HepG2 (cell line): ENCODE data around the gene STK40. TPM values are rescaled to one million over a fixed set of nuclear protein-coding genes. Genes with fewer than 3 reads are reported as not detected.

Source experiments
- ATAC-seq: fragments of 200-7000 bp; cut with Tn5 transposase; 3 replicates; pipeline ENCODE4 v1.9.1; 2020; ENCODE audit warnings: mild to moderate bottlenecking, moderate library complexity
- BruUV-seq: library from RNA; stranded (reverse); fragments of 400-500 nt; replicated peaks from 2 replicates; lab custom pipeline; 2021; lab: Mats Ljungman, UMichigan
- CTCF ChIA-PET: fragments of 300-600 bp; formaldehyde crosslinking; extraction: SDS; loops from one replicate; lab custom pipeline; 2021; ENCODE audit warnings: low total read pairs, inconsistent platforms, low intra/inter-chr PET ratio; lab: Yijun Ruan, JAX
- POLR2A ChIA-PET: fragments of 350-600 bp; sonication (Branson Sonifier 250); formaldehyde crosslinking; loops from one replicate; lab custom pipeline; 2020; ENCODE audit warnings: antibody characterized with exemption, inconsistent platforms; lab: Yijun Ruan, JAX
- DNase-seq: peaks from one replicate; pipeline ENCODE4 v3.0.0-alpha.2; 2015; ENCODE audit warnings: low spot score
- FAIRE-seq: peaks from 3 replicates; lab custom pipeline; 2011; peaks lifted over from hg19 to GRCh38; lab: Jason Lieb, UNC
- H2AFZ ChIP-seq: one replicate; pipeline ENCODE4 v1.6.1; 2011; ENCODE audit warnings: low read length, inconsistent platforms
- H3K27ac ChIP-seq: fragments of 300-600 bp; 3 replicates; pipeline ENCODE4 v1.8.0; 2011; ENCODE audit warnings: mixed run types, mild to moderate bottlenecking, mixed read lengths, low read length, inconsistent platforms; ENCODE audit not compliant: insufficient read depth; ENCODE audit errors: extremely low read length
- H3K27me3 ChIP-seq, 2 experiments: fragments of 200-600 bp in 1 of 2; 2 replicates in 1 of 2; 3 replicates in 1 of 2; pipeline versions ENCODE4 v1.6.0 to v1.8.0; 2011; ENCODE audit warnings: low read length in 2 of 2, mild to moderate bottlenecking in 2 of 2, moderate library complexity in 2 of 2, inconsistent platforms in 1 of 2; ENCODE audit not compliant: insufficient read depth in 2 of 2, control insufficient read depth in 1 of 2
- H3K36me3 ChIP-seq, 2 experiments: fragments of 200-600 bp in 1 of 2; replicated peaks in 1 of 2; 2 replicates in 1 of 2; 3 replicates in 1 of 2; pipeline versions ENCODE4 v1.5.1 to v1.8.0; 2011; ENCODE audit warnings: low read length in 2 of 2, inconsistent platforms in 1 of 2; ENCODE audit not compliant: insufficient read depth in 2 of 2, control insufficient read depth in 1 of 2
- H3K4me1 ChIP-seq: 2 replicates; pipeline ENCODE4 v1.5.1; 2012; ENCODE audit warnings: low read length, inconsistent platforms; ENCODE audit not compliant: insufficient read depth
- H3K4me2 ChIP-seq: 2 replicates; pipeline ENCODE4 v1.6.0; 2011; ENCODE audit warnings: low read depth, low read length, inconsistent platforms
- H3K4me3 ChIP-seq, 3 experiments: fragments of 200-600 bp in 1 of 3; sonication (generic), shearing (Covaris generic) in 1 of 3; replicated peaks in 1 of 3; 2 replicates each; pipeline ENCODE4 v1.5.1; 2011 to 2016; ENCODE audit warnings: low read length in 3 of 3, inconsistent platforms in 2 of 3, low read depth in 2 of 3, mild to moderate bottlenecking in 2 of 3, control low read depth in 1 of 3, mixed read lengths in 1 of 3; ENCODE audit not compliant: insufficient read depth in 1 of 3
- H3K79me2 ChIP-seq: one replicate; pipeline ENCODE4 v1.6.1; 2011; ENCODE audit warnings: low read length, inconsistent platforms; ENCODE audit not compliant: insufficient read depth
- H3K9ac ChIP-seq: 2 replicates; pipeline ENCODE4 v1.6.0; 2011; ENCODE audit warnings: mild to moderate bottlenecking, low read depth, low read length, inconsistent platforms; ENCODE audit not compliant: insufficient read depth
- H3K9me3 ChIP-seq: 2 replicates; pipeline ENCODE4 v1.5.1; 2012; ENCODE audit warnings: mild to moderate bottlenecking, low read length
- H4K20me1 ChIP-seq: 2 replicates; pipeline ENCODE4 v1.6.0; 2011; ENCODE audit warnings: inconsistent platforms, mild to moderate bottlenecking, low read length, moderate library complexity; ENCODE audit not compliant: insufficient read depth
- CBFB ChIP-seq: sonication (generic); formaldehyde crosslinking; IDR thresholded peaks from 2 replicates; pipeline ENCODE4 v1.4.0; 2020; ENCODE audit warnings: missing genetic modification reagents
- CENPX ChIP-seq: sonication (generic); formaldehyde crosslinking; IDR thresholded peaks from 2 replicates; pipeline ENCODE4 v1.9.0; 2021; ENCODE audit warnings: mild to moderate bottlenecking, missing genetic modification reagents, moderate library complexity
- DR1 ChIP-seq: sonication (generic); formaldehyde crosslinking; IDR thresholded peaks from 2 replicates; pipeline ENCODE4 v1.8.0; 2021; ENCODE audit warnings: mild to moderate bottlenecking, missing genetic modification reagents, inconsistent platforms
- IKZF1 ChIP-seq: fragments of 450-650 bp; IDR thresholded peaks from 2 replicates; pipeline ENCODE4 v1.7.1; 2016
- JUNB ChIP-seq: sonication (generic); formaldehyde crosslinking; IDR thresholded peaks from 2 replicates; pipeline ENCODE4 v1.8.0; 2022; ENCODE audit warnings: missing genetic modification reagents, mild to moderate bottlenecking, borderline replicate concordance
- KDM6A ChIP-seq: IDR thresholded peaks from 2 replicates; pipeline ENCODE4 v1.6.1; 2016; ENCODE audit warnings: low read depth
- KMT2A ChIP-seq: sonication (generic); formaldehyde crosslinking; IDR thresholded peaks from 2 replicates; pipeline ENCODE4 v1.4.0; 2020; ENCODE audit warnings: missing genetic modification reagents
- MLLT10 ChIP-seq: sonication (generic); formaldehyde crosslinking; IDR thresholded peaks from 2 replicates; pipeline ENCODE4 v1.4.0; 2020; ENCODE audit warnings: missing genetic modification reagents
- PHF21A ChIP-seq: sonication (generic); formaldehyde crosslinking; IDR thresholded peaks from 2 replicates; pipeline ENCODE4 v1.5.0; 2020; ENCODE audit warnings: mild to moderate bottlenecking, missing genetic modification reagents
- PLRG1 ChIP-seq: fragments of 450-650 bp; conservative IDR thresholded peaks from 2 replicates; pipeline ENCODE4 v1.6.1; 2016
- RFXAP ChIP-seq: sonication (generic); formaldehyde crosslinking; IDR thresholded peaks from 2 replicates; pipeline ENCODE4 v1.4.0; 2020; ENCODE audit warnings: missing genetic modification reagents, borderline replicate concordance
- SP5 ChIP-seq: IDR thresholded peaks from 2 replicates; pipeline ENCODE4 v1.6.1; 2016; ENCODE audit warnings: low read depth, borderline replicate concordance
- THAP11 ChIP-seq: IDR thresholded peaks from 2 replicates; pipeline ENCODE4 v1.6.1; 2016; ENCODE audit warnings: missing biosample characterization, missing genetic modification reagents
- THYN1 ChIP-seq: sonication (generic); formaldehyde crosslinking; IDR thresholded peaks from 2 replicates; pipeline ENCODE4 v1.8.1; 2023; ENCODE audit warnings: low read depth, mild to moderate bottlenecking, moderate library complexity, missing genetic modification reagents, borderline replicate concordance
- ZNF160 ChIP-seq: sonication (generic); formaldehyde crosslinking; IDR thresholded peaks from 2 replicates; pipeline ENCODE4 v1.8.0; 2022; ENCODE audit warnings: mild to moderate bottlenecking, inconsistent platforms, missing genetic modification reagents
- ZNF17 ChIP-seq: sonication (generic); formaldehyde crosslinking; IDR thresholded peaks from 2 replicates; pipeline ENCODE4 v1.5.0; 2020; ENCODE audit warnings: mild to moderate bottlenecking, missing genetic modification reagents
- ZNF337 ChIP-seq: sonication (generic); formaldehyde crosslinking; IDR thresholded peaks from 2 replicates; pipeline ENCODE4 v1.5.1; 2020; ENCODE audit warnings: missing genetic modification reagents, low read depth, mild to moderate bottlenecking, borderline replicate concordance
- WGBS: methylation state at CpG from one replicate; pipeline ENCODE4 v1.1.6; 2017; ENCODE audit warnings: low lambda C conversion rate; 5-methylcytosine and 5-hydroxymethylcytosine counted together
- in situ Hi-C: cut with HindIII; loops from 2 replicates; pipeline ENCODE4 v1.10.0; 2017; ENCODE audit warnings: low pct_unique_long_range_greater_than_20kb; ENCODE audit not compliant: extremely low pct_ligation_motif_present
- intact Hi-C: fragments of 100-400 bp; cut with micrococcal nuclease; formaldehyde crosslinking; loops from one replicate; pipeline ENCODE4 v1.10.0; 2022; ENCODE audit not compliant: unreplicated experiment
- polyA plus RNA-seq, 8 experiments: library from polyadenylated mRNA; depleted of rRNA in 3 of 8; stranded (reverse) in 7 of 8; unstranded in 1 of 8; fragments of >200 nt; fragmentation: Illumina TruSeq in 4 of 8; extraction: Trizol in 4 of 8; gene quantifications; 2 replicates each; pipeline versions ENCODE4 v1.2.1 to v1.2.3, GENCODE V29; 2011 to 2016; ENCODE audit warnings: low read depth in 4 of 8, missing spikeins in 1 of 8, mixed read lengths in 1 of 8; ENCODE audit not compliant: insufficient read depth in 1 of 8
- total RNA-seq, 5 experiments: library from RNA; depleted of rRNA; stranded (reverse); fragments of >200 nt; fragmentation: Illumina TruSeq; extraction: Trizol; gene quantifications; 2 replicates each; pipeline ENCODE4 v1.2.3, GENCODE V29; 2016; ENCODE audit warnings: low read depth in 1 of 5
- TF ChIP-seq, protein P1 (sequence below): sonication (generic); formaldehyde crosslinking; IDR thresholded peaks from 2 replicates; pipeline ENCODE4 v1.5.0; 2020; ENCODE audit warnings: missing genetic modification reagents
- TF ChIP-seq, protein P2 (sequence below): IDR thresholded peaks from 2 replicates; pipeline ENCODE4 v1.6.1; 2012; ENCODE audit warnings: low read depth, low read length, improper control_type of control experiment
- TF ChIP-seq, protein P3 (sequence below): sonication (generic); formaldehyde crosslinking; conservative IDR thresholded peaks from 2 replicates; pipeline ENCODE4 v1.4.0; 2020; ENCODE audit warnings: missing genetic modification reagents

Gene STK40
- total and polyA plus RNA-seq, 2 of the 13 experiments (the other 11 are each of a cell fraction or from before 2014, with no cell fraction given), result 33.8 to 35.1 TPM

DNA sequence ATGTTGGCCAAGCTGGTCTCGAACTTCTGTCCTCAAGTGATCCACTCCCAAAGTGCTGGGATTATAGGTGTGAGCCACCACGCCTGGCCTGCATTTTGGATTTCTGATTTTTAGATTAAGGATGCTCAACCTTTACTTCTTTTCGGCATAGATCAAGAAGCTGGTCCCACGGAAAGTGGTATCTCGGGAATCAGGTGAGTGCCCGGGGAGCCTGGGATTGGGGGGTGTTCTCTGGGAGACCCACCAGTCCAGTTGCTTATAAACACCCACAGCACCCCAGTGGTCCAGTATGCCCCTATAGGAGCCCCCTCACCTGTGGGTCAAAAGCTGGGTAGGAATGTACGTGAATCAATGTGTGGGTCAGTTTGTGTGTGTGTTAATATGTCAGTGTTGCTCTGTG lies 76.3 kb downstream of the STK40 start:
- POLR2A ChIA-PET, result no interaction called here
- intact Hi-C loops, result no loop called here

DNA sequence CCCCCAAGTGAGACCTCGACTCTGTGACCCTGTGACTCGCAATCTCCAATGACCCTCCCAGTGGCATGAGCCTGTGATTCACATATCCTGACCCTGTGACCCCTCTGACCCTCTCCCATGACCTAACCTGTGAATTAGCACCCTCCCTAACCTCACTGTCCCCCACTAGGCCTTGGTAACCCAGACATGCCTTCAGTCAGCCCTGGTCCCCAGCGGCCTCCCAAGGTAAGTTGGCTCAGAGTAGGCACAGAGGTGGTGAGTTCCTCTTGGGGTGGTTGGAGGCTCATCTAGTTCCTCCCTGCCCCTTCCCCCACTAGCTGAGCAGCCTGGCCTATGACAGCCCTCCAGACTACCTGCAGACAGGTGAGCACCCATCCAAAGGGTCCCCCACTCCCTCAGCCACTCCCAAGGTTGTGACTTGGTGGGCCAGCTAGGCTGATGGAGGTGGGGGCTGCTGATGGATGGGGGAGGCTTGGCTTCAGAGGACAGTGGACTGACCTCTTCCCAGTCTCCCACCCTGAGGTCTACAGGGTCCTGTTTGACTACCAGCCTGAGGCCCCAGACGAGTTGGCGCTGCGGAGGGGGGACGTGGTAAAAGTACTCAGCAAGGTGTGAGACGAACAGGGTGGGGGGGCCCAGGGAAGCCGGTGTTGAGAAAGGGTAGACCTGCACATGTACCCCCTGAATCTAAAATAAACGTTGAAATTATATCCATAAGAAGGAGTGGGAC lies 78.0 kb downstream of the STK40 start:
- H3K9me3 ChIP-seq, result no peaks in the 10 kb centered on the region
- H3K4me1 ChIP-seq, result peaks cover 29% of the 10 kb centered on the region
- H4K20me1 ChIP-seq, result no peaks in the 10 kb centered on the region
- peaks cover 8% of the 10 kb centered on the region for H3K79me2 ChIP-seq
- H3K27ac ChIP-seq, result peak overlapping the region; percentile 14
- FAIRE-seq (no peak), DNase-seq (no peak), ATAC-seq (no peak)
- H3K4me3 ChIP-seq, result peak overlapping the region; percentile 82 to 88 (median 85)
- H3K36me3 ChIP-seq, result peaks cover 6 to 24% of the 10 kb centered on the region in 2 experiments; a peak in 4 of 5 replicates
- in situ Hi-C loops, result no loop called here
- ChIA-PET CTCF (no interaction called here), POLR2A (interaction anchor here (1.0 to 3.6 kb wide), 9 partner anchors 16 to 159 kb away, joined by 3 to 58 read pairs (median 8); partner anchors contain the start of genes EVA1B and TRAPPC3)
- intact Hi-C loops, result loop anchor here (2.0 kb wide), 1 partner anchor 17 kb away; no protein-coding TSS in a partner anchor
- no peaks in the 10 kb centered on the region for H3K27me3 ChIP-seq
- WGBS, result 80% methylated on average over 8 of the region's 10 CpGs
- BruUV-seq, result no TSS peak
- no peak overlapping the region for H2AFZ ChIP-seq
- H3K9ac ChIP-seq, result peak overlapping the region; percentile 56
- H3K4me2 ChIP-seq, result peak overlapping the region; percentile 96
- TF ChIP-seq THAP11 (CRISPR knock-in tag) (no peak), KMT2A (no peak), SP5 (CRISPR knock-in tag) (no peak), DR1 (CRISPR knock-in tag) (no peak), CBFB (no peak), PLRG1 (no peak), RFXAP (CRISPR knock-in tag) (no peak)
- TF ChIP-seq, protein P1, sequence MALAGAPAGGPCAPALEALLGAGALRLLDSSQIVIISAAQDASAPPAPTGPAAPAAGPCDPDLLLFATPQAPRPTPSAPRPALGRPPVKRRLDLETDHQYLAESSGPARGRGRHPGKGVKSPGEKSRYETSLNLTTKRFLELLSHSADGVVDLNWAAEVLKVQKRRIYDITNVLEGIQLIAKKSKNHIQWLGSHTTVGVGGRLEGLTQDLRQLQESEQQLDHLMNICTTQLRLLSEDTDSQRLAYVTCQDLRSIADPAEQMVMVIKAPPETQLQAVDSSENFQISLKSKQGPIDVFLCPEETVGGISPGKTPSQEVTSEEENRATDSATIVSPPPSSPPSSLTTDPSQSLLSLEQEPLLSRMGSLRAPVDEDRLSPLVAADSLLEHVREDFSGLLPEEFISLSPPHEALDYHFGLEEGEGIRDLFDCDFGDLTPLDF (CRISPR knock-in tag), result no peak
- TF ChIP-seq, protein P2, sequence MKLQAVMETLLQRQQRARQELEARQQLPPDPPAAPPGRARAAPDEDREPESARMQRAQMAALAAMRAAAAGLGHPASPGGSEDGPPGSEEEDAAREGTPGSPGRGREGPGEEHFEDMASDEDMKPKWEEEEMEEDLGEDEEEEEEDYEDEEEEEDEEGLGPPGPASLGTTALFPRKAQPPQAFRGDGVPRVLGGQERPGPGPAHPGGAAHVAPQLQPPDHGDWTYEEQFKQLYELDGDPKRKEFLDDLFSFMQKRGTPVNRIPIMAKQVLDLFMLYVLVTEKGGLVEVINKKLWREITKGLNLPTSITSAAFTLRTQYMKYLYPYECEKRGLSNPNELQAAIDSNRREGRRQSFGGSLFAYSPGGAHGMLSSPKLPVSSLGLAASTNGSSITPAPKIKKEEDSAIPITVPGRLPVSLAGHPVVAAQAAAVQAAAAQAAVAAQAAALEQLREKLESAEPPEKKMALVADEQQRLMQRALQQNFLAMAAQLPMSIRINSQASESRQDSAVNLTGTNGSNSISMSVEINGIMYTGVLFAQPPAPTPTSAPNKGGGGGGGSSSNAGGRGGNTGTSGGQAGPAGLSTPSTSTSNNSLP, result no peak

More for the DNA sequence above, 76.3 kb downstream of the STK40 start:
- Histone ChIP-seq H3K4me3 (no peak overlapping the region), H3K27me3 (no peaks in the 10 kb centered on the region), H2AFZ (no peak overlapping the region), H3K4me1 (peaks cover 29% of the 10 kb centered on the region), H3K4me2 (no peak overlapping the region), H4K20me1 (no peaks in the 10 kb centered on the region), H3K79me2 (peaks cover 8% of the 10 kb centered on the region), H3K9ac (no peak overlapping the region), H3K9me3 (no peaks in the 10 kb centered on the region), H3K27ac (no peak overlapping the region), H3K36me3 (peaks cover 2 to 11% of the 10 kb centered on the region in 2 experiments; a peak in 2 of 5 replicates)
- TF ChIP-seq PHF21A (no peak), ZNF160 (CRISPR knock-in tag) (no peak), THYN1 (CRISPR knock-in tag) (no peak), ZNF17 (CRISPR knock-in tag) (no peak), KDM6A (CRISPR knock-in tag) (no peak), IKZF1 (no peak), MLLT10 (CRISPR knock-in tag) (no peak), JUNB (CRISPR knock-in tag) (no peak), ZNF337 (CRISPR knock-in tag) (no peak), CENPX (CRISPR knock-in tag) (no peak)
- TF ChIP-seq, protein P3, sequence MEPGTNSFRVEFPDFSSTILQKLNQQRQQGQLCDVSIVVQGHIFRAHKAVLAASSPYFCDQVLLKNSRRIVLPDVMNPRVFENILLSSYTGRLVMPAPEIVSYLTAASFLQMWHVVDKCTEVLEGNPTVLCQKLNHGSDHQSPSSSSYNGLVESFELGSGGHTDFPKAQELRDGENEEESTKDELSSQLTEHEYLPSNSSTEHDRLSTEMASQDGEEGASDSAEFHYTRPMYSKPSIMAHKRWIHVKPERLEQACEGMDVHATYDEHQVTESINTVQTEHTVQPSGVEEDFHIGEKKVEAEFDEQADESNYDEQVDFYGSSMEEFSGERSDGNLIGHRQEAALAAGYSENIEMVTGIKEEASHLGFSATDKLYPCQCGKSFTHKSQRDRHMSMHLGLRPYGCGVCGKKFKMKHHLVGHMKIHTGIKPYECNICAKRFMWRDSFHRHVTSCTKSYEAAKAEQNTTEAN (CRISPR knock-in tag), result no peak
- in situ Hi-C loops, result no loop called here
- BruUV-seq, result no TSS peak
- CTCF ChIA-PET, result no interaction called here
- DNase-seq, result no peak
- no peak for FAIRE-seq
- 97% methylated on average over 7 of the region's 7 CpGs for WGBS
- no peak for ATAC-seq
